GM18951 (cell line): ENCODE data around the gene FBXL13.
"Not testable (repeated sequence)": the region's sequence is repeated elsewhere in the genome, so short reads cannot be mapped to it uniquely, and the experiment has no call there.

Experiments used
- POLR2A ChIP-seq: IDR thresholded peaks from 4 replicates; pipeline ENCODE4 v1.6.1; 2011; ENCODE audit warnings: mild to moderate bottlenecking; ENCODE audit not compliant: insufficient read length, insufficient read depth; ENCODE audit errors: extremely low read depth
- in situ Hi-C: fragments of 300-500 bp; cut with MboI; formaldehyde crosslinking; loops from one replicate; pipeline ENCODE4 v1.12.0; 2022; ENCODE audit warnings: low sequenced_read_pairs, mixed read lengths, inconsistent platforms; ENCODE audit not compliant: unreplicated experiment

FBXL13 gene

DNA sequence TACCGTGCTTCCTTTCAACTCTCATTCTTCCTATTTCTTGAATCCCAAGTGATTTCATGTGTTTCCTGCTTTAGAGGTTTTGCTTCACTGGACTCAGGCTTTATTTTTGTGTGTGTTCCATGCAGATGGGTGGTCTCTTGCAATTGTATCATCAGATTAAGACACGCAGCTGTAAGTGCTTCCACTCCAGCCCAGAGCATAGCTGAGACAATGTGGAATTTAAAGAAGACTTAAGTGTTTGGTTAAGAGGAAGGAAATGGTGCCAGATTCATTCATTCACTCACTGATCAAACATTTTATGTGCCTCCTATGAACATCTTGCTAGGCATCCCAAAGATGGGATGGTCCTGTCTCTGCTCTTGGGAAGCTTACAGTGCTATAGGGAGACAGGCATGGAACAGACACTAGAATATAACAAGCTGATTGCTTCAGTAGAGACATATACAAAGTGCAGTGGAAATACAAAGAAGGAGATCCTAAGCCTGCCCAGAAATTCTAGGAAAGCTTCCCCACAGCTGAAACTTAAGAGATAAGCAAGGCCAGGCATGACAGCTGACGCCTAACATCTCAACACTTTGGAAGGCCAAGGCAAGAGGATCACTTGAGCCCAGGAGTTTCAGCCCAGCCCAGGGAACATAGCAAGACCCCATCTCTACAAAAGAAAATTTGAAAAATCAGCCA, 207.9 kb downstream of the FBXL13 start:
- in situ Hi-C loops: no loop called here

DNA sequence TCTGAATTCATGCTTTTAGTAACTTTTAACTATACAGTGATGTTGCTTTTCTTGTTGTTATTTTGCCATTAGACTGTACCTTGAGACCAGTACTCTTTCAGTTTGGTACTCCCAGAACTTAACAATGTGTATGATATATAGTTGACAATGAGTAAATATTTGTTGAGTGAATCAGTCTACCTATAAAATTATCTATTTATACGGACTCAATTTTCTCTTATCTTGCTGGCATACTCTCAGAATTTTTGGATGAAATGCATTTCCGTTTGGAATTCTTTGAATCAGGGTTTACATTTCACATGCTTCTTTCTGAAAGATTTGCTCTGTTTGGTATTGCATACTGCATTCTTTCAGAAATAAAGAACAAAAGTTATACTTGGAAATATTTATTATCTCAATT, 209.6 kb downstream of the FBXL13 start:
- in situ Hi-C loops: no loop called here
- no peak for TF ChIP-seq POLR2A

More for the DNA sequence above, 207.9 kb downstream of the FBXL13 start:
- TF ChIP-seq POLR2A: no peak

DNA sequence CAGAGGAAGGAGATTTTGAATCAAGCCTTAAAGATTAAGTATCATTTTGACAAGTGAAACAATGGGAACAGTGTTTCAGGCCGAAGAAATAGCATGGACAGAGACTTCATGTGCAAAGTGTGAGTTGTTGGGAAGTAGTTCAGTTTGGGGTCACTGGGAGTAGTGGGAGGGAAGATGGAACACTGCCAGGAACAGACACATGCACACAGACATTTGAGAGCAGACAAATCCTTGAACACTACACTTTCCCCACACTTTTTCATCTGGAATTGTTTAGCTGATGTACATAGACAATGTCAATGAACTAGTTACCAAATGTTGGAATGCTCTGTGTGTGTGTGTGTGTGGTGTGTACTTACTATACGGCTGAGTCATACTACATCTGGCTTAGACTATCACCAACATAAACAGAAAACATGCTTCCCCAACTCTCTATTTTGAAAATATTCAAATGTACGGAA, 214.2 kb downstream of the FBXL13 start:
- TF ChIP-seq POLR2A: no peak
- in situ Hi-C loops: no loop called here

DNA sequence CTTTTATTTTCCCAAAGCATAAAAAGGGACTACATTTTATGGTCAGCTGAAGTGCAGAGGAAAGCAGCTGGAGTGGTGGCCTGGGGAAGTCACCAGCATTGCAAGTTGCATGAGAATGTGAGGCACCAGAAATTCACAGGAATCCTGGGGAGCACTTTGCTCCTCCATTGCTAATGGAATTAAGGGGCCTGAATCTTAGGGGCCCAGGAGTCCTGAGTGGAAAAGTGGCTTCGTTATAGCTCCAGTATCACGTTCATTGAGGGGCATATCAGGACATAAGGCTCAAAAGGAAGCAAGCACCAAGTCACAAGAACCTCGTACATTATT, 214.8 kb downstream of the FBXL13 start:
- TF ChIP-seq POLR2A: no peak
- in situ Hi-C loops: no loop called here

DNA sequence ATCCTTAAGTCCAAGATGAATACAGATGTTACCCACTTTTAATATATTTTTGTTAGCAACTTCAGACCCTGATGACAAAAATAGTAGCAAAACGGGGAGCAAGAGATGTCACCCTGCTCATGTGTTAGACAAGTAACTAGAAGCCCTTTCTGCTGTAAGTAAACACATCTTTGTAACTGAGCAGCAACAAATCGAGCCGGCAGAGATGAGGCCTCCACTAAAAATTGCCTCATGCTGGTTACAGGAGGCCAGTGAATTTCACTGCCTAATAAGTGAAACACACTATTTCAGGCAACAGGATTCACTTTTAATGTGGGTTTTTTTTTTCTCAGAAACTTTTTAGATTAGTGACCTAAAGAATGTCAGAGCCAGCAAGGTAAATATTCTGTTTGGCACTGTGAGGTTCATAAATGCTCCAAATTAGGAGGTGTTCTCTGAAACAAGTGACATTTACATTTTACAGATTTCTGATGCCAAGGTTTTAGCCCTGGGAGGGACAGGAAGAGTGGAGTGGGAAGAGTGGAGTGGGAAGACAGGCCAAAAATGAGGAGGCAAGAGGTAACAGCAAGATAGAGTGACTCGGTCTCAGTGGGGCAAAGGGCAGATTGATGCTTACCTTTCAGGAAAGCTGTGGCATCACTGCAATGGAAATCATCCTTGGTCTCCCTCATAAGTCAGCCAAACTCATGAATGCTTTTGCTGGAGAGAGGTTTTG, 215.4 kb downstream of the FBXL13 start:
- in situ Hi-C loops: no loop called here
- TF ChIP-seq POLR2A: no peak

DNA sequence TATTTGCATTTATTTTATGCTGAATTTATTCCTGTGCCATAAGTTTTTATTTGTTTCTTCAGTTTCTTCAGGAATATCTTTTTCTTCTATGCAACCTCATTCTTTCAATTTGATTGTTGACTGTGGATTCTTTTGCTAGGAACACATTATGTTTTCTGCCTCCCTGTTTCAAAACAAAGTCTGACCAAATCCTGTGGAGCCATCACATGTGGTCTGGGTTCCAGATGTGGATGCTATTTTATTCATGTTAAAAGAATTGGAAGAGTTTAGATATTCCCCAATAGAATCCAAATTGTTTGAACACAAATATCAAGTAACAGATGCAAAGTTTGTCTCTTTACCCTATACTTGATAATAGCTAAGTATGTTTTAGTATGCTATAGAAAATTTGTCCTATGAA, 218.6 kb downstream of the FBXL13 start:
- in situ Hi-C loops: no loop called here

DNA sequence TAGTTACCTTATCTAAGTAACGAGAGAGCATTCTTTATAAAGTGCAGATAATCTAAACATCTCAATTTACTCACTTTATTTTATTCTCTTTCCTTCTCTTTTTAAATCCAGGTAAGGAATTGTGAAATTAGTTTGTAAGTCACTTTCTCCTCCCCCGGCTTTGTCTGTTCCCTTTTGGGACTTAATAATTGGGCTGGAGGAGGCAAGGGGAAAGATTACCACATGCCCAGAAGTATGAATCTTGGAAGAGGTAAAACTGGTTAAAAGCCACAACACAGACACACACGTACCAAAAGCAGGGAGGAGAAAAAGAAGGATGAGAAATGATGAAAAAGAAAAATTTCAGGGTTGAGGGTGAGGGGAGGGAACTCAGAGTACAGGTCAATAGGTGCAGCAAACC, 225.1 kb downstream of the FBXL13 start:
- in situ Hi-C loops: no loop called here
- no peak for TF ChIP-seq POLR2A

More for the DNA sequence above, 218.6 kb downstream of the FBXL13 start:
- no peak for TF ChIP-seq POLR2A

DNA sequence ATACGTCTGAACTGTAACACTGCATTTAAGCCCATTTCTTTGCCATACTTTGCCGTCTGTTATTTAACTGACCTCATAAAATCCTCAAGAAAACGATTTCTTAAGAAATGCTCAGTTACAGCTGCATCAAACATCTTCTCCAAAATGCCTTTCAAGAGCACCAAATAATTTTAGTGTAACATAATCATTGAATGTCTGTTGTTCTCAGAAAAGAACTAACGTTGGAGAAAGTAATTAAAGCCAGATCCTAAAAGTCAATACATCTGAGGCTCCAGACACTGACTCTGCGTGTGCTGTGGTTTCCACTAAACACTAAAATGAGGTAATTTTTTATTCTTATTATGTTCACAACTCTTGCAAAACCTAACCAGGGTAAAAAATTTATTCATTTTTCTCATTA, 225.5 kb downstream of the FBXL13 start:
- in situ Hi-C loops: no loop called here
- no peak for TF ChIP-seq POLR2A

DNA sequence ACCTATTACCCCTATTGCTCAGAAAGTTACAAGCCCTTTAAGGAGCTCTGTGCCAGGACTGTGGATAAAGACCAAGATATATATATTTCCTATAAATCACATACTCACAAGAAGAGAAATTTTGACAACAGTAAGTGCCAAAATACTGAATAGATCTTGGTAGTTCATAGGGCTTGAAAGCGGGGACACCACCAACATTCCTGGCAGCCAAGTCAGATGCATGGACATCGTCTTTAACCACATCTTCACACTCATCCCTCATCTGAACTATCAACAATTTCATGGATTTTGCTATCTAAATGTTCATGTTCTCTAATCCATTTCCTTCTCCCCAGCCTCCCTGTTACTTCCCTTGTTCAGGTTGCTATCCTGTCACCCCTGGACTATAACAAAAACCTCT, 229.2 kb downstream of the FBXL13 start:
- no peak for TF ChIP-seq POLR2A
- in situ Hi-C loops: no loop called here

DNA sequence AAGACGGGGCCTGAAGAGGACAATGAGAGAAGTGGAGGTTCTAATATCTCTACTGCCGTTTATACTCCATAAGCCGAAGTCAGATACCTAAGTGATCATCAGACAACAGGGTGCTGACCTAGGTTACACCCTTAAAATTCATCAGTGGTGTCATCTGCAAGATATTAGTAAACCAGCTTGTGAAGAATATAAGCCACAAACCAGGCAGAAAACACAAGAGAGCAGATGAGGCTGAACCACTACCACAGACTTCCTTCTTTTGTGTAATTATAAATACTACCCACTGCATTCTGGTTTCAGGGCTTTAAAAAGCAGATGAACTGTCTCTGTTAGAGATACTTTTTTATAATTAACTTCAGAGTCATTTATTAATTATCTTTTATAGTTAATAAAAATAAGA, 230.7 kb downstream of the FBXL13 start:
- in situ Hi-C loops: no loop called here
- TF ChIP-seq POLR2A: no peak

DNA sequence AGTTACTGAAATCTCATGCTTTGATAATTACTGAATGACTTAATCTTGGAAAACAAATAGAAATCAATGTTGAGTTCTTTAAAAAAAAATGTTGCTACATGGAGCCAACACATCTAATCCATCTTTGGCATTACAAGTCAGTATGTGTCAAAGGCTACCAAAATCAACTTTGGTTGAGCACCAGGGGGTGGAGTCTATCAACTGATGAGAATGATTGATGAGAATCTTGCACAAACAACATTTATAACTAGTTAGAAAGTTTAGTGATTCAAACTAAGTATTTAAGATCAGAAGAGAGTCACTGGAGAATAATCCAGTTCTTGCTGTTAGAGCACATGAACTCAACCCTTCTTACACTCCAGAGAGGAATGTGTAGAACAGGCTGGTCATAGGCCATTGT, 232.3 kb downstream of the FBXL13 start:
- no peak for TF ChIP-seq POLR2A
- in situ Hi-C loops: no loop called here

DNA sequence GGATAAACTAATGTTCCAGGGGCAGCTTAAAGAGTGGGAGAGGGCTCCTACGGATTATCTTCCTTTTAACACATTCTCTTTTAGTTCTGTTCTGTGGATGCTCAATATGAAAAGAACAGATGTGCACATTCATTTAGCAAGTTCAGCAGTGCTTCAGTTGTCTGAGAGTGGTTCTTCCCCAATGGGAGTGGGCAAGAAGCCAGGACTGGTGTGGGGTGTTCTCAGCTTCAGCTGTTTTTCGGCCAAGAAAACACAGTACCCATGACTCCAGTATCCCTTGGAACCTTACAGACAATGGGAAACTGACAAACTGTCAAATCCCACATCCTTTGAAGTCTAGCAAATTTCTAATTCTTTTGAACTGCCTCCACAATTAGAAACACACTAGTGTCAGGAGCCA, 233.3 kb downstream of the FBXL13 start:
- no peak for TF ChIP-seq POLR2A
- in situ Hi-C loops: no loop called here

DNA sequence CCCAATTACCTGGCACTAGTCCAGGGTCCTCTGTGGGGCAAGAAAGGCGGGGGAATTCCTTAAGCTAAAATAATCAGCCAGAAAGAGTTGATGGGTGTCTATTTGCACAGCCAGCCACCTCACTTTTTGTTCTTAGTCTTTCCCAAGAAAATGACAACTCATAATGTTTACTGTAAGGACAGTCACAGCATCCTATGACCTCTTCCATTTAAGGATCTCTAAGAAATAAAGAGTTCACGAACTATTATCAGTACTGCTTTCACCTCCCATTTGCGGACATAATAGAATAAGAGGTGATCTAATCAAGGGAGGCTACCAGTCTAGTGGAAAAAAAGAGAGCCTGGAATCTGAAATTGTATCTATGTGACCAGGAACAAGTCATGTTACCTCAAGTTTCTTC, 234.2 kb downstream of the FBXL13 start:
- no peak for TF ChIP-seq POLR2A
- in situ Hi-C loops: no loop called here

DNA sequence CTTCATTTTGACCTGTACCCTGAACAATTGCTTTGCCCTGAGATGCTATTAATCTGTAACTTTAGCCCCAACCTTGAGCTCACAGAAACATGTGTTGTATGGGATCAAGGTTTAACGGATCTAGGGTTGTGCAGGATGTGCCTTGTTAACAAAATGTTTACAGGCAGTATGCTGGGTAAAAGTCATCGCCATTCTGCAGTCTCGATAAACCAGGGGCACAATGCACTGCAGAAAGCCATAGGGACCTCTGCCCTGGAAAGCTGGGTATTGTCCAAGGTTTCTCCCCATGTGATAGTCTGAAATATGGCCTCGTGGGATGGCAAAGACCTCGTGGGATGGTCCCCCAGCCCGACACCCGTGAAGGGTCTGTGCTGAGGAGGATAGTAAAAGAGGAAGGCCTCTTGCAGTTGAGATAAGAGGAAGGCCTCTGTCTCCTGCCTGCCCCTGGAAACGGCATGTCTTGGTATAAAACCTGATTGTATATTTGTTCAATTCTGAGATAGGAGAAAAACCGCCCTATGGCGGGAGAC, 236.0 kb downstream of the FBXL13 start:
- in situ Hi-C loops: not testable (repeated sequence)
